SU-DHL-6 (cell line): ENCODE measurements around the gene ZNF227.

Experiments used
- CTCF ChIP-seq: fragments of 200-600 bp; sonication (generic); IDR thresholded peaks from one replicate; pipeline ENCODE4 v1.5.1; 2017; ENCODE audit warnings: antibody characterized with exemption, mild to moderate bottlenecking, low read length, moderate library complexity; ENCODE audit not compliant: insufficient read depth, poor library complexity, severe bottlenecking
- EZH2phosphoT487 ChIP-seq: fragments of 200-600 bp; sonication (generic), shearing (Covaris generic); conservative IDR thresholded peaks from 2 replicates; pipeline ENCODE4 v1.6.1; 2018; ENCODE audit warnings: mild to moderate bottlenecking, antibody characterized with exemption, low read length, moderate library complexity, mixed read lengths

- TF ChIP-seq CTCF (no peak), EZH2phosphoT487 (no peak)
These were observed 48.0 kb upstream of the ZNF227 start for GRCh38 chr19:44164327-44164672.
